ENCODE results near the gene DST. TPM values are rescaled to one million over a fixed set of nuclear protein-coding genes. Genes with fewer than 3 reads are reported as not detected.
A peak's percentile ranks its signal among the peaks of the same experiment; 100 is the strongest.

The DST gene
- total and polyA plus RNA-seq, 8 donors = 42.4 to 149 (median 72.4) TPM

DNA sequence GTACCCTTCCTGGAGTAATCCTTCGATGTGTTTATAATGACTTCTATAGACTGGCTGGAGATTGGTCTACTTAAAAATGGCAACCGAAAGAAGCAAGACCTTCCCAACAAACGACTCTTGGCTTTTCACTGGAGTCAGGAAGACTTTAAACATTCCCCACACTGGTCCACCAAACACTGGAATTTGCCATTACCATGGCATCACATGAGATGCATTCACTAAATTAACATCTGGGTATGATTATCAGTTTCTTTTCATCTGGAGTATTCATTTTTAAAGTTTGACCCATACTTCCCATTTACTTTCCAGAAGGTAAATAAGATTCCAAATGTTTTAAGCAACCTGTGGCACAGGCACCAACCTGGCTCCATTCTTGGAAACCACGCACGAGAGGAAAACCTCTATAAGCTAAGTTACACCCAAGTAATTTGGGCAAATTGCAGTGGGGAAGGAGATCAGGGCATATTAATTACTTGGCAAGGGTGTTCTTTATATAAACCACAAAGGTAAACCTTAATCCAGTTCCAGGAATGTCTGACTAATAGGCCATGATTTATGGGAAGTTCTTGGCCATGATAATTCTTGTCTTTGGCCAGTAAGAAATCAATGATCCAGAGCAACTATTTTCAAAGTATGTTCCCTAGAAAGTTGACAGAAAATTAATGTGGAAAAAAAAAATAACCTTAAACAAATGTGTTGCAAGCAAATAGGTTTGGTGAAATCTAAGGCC, 205.4 kb downstream of the DST start:
- DNase-seq = no peak
- H3K36me3 ChIP-seq = no peaks in the 10 kb centered on the region
- intact Hi-C loops (cut with DNase I) = no loop called here
- peaks cover 0 to 44% (median 11%) of the 10 kb centered on the region in 3 donors for H3K4me1 ChIP-seq
- ATAC-seq = peak; percentile 53 to 78 (median 70)
- H3K4me3 ChIP-seq = no peak overlapping the region
- no peaks in the 10 kb centered on the region for H3K9me3 ChIP-seq
- no peaks in the 10 kb centered on the region for H3K27me3 ChIP-seq
- FAIRE-seq = no peak
- TF ChIP-seq CTCF (IDR thresholded peaks at IDR 0.05) = no peak
- 81 to 82% methylated on average over 5 of the region's 5 CpGs for WGBS, 2 donors
- H3K27ac ChIP-seq = peak overlapping the region in 2 of 4 donors; percentile 25 to 39

GRCh38 chr6:56435754-56436153, 206.9 kb downstream of the DST start:
- WGBS, 2 donors = 72 to 76% methylated on average over 4 of the region's 4 CpGs
- ATAC-seq (no peak), DNase-seq (no peak), FAIRE-seq (no peak)
- H3K36me3 ChIP-seq = no peaks in the 10 kb centered on the region
- peaks cover 0 to 34% (median 6%) of the 10 kb centered on the region in 3 donors for H3K4me1 ChIP-seq
- intact Hi-C loops (cut with DNase I) = no loop called here
- no peaks in the 10 kb centered on the region for H3K27me3 ChIP-seq
- H3K9me3 ChIP-seq = no peaks in the 10 kb centered on the region
- H3K27ac ChIP-seq = no peak overlapping the region
- no peak for TF ChIP-seq CTCF (IDR thresholded peaks at IDR 0.05)
- no peak overlapping the region for H3K4me3 ChIP-seq

DNA sequence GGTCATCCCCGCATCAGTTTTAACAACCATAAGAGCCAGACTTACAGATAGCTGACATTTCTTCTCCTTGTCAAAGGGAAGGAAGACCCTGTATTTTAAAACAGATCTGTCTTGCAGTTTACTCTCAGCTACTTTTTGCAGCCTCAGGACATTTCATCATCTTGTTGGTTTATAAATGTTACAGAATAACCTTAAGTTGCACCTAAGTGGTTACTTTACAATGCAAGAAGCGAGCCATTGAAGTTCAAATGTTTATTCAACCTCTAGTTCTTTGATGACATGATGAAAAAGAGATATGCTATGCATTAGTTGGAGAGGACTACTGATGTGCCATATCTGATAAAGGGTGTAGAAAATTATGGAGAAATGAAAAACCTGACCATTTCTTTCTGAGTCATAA, 207.4 kb downstream of the DST start:
- TF ChIP-seq CTCF (IDR thresholded peaks at IDR 0.05) = no peak
- intact Hi-C loops (cut with DNase I) = no loop called here
- ATAC-seq (no peak), DNase-seq (no peak), FAIRE-seq (no peak)
- Histone ChIP-seq H3K27ac (no peak overlapping the region), H3K27me3 (no peaks in the 10 kb centered on the region), H3K9me3 (no peaks in the 10 kb centered on the region), H3K36me3 (no peaks in the 10 kb centered on the region), H3K4me3 (no peak overlapping the region), H3K4me1 (peaks cover 0 to 31% (median 1%) of the 10 kb centered on the region in 3 donors)
- WGBS, 2 donors = 94 to 96% methylated on average over 2 of the region's 2 CpGs

DNA sequence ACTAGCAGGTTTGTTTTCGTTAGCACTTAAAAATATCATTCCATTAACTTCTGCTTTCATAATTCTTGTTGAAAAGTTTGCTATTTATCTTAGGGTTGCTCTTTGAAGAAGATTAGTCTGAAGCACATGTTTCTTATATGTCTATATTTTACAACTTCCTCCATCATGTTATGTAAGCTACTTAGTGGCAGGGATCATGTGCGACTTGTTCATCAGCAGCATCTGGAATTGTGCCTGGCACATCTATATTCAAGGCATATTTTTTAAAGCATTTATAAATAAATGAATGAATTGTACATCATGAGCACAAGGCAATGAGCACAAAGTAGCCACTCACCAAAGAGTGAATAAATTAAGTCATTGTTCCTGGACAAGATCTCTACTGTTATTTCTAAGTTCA, 208.1 kb downstream of the DST start:
- Histone ChIP-seq H3K9me3 (no peaks in the 10 kb centered on the region), H3K27ac (no peak overlapping the region), H3K36me3 (no peaks in the 10 kb centered on the region), H3K4me1 (peaks cover 0 to 27% (median 0%) of the 10 kb centered on the region in 3 donors), H3K27me3 (no peaks in the 10 kb centered on the region), H3K4me3 (no peak overlapping the region)
- ATAC-seq (no peak), FAIRE-seq (no peak), DNase-seq (no peak)
- no peak for TF ChIP-seq CTCF (IDR thresholded peaks at IDR 0.05)
- intact Hi-C loops (cut with DNase I) = no loop called here
- WGBS, 2 donors = 87 to 93% methylated on average over 2 of the region's 2 CpGs

DNA sequence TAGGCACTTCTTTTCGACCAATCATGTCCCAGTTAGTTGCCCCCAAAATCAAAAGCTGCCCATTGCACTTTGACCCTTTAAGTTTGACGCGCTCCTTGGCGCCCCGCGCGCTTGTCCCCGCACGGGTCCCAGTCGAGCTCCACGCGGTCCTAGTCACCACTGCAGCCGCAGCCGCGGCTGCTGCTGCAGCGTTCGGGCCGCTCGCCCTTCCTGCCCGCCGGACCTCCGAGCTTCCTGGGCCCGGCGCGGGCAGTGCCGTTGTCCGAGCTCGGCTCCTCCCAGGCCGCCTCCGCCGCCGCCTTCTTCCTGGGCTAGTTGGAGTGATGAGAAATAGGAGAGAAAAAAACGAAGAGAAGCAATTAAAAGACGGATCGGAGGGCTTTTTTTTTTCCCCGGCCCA, 209.6 kb downstream of the DST start:
- FAIRE-seq = no peak
- no peak for TF ChIP-seq CTCF (IDR thresholded peaks at IDR 0.05)

More for the DNA sequence above, 209.6 kb downstream of the DST start:
- ATAC-seq (no peak), DNase-seq (peak in 2 of 6 donors; percentile 23 to 38)
- no peaks in the 10 kb centered on the region for H3K36me3 ChIP-seq
- no peak overlapping the region for H3K4me3 ChIP-seq
- no peaks in the 10 kb centered on the region for H3K9me3 ChIP-seq
- intact Hi-C loops (cut with DNase I) = no loop called here
- peaks cover 0 to 15% (median 0%) of the 10 kb centered on the region in 3 donors for H3K4me1 ChIP-seq
- H3K27ac ChIP-seq = no peak overlapping the region
- no peaks in the 10 kb centered on the region for H3K27me3 ChIP-seq
- 64 to 67% methylated on average over 36 of the region's 36 CpGs for WGBS, 2 donors
